ENCODE measurements around the gene STAP2. TPM values are rescaled to one million over a fixed set of nuclear protein-coding genes. Genes with fewer than 3 reads are reported as not detected.
"Not testable (repeated sequence)": the region's sequence is repeated elsewhere in the genome, so short reads cannot be mapped to it uniquely, and the experiment has no call there.

STAP2 gene
- total RNA-seq, 1 donor from 2014 or later, result 14.8 TPM

DNA sequence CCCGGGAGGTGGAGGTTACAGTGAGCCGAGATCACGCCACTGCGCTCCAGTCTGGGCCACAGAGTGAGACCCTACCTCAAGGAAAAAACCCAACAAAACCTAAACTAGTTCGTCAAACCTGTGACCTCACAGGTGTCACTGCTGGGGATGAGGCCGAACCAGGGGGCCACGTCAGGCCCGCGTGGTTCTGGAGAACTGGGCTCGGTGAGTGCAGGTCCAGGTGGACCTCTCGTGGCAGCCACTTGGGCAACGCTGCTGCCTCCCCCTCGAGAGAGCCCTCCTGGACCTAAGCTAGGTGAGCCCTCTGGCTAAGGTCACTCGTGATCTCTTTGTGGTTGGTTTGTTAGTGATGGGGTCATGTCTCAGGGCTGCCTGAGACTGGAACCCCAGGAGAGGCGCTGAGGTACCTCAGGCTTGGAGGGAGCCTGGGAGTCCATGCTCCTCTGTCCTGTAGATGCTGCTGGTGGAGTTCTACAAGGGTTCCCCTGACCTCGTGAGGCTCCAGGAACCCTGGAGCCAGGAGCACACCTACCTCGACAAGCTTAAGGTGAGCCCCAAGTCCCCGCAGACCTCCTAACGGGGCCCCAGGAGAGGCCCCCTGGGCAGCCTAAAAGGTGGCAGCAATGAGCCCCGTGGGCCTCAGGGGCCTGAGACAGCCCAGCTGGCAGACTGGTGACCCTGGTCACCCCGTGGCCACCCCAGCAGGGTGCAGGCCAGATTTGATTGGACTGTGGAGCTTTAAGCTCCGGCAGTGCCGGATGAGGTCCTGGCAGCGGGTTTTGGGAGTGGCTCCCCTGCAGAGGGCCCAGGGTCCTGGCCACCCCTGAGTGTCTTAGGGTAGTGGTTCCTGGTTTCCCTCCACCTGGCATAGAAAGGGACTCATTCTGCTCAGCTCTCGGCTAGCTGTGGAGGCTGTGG is 20.3 kb upstream of the STAP2 start:
- intact Hi-C loops (cut with micrococcal nuclease), result no loop called here

DNA sequence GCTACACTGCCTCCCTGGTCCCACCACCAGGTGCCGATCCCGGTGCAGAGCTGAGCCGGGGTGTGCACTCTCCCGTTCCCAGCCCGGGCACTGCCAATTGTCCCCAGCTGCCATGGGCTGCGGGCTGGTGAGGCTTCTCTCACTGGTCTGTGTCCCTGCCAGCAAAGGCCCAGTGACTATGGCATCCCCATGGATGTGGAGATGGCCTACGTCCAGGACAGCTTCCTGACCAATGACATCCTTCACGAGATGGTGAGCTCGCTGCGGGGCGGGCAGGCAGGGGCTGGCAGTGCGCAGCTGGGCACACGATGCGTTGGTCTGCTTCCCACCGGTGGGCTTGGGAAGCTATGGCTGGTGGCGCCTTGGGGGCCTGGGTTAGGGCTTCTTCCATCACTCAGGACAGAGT is 19.3 kb upstream of the STAP2 start:
- intact Hi-C loops (cut with micrococcal nuclease), result no loop called here

DNA sequence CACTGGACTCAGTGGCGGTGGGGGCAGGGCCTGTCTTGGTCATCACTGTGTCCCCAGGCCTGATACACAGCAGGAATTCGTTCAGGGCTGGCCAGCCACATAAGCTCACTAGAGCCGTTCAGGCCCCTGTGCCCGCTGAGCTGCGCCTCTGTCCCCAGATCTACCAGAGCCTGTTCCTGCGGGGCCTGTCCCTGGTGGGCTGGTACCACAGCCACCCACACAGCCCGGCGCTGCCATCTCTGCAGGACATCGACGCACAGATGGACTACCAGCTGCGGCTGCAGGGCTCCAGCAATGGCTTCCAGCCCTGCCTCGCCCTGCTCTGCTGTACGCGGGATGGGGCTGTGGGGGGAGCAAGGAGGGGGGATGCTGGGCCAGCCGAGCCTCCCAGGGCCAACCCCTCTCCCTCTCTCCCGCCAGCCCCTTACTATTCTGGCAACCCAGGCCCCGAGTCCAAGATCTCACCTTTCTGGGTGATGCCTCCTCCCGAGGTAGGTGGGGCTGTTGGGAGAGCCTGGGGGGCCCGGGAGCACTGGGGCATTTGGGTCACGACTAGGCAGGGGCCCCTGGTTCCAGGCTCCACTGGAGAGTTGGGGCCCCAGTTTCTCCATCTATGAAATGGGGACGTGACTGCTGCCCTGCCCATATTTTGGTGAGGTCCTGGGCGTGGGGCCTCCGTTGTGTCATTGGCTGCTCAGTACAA is 18.6 kb upstream of the STAP2 start:
- intact Hi-C loops (cut with micrococcal nuclease), result no loop called here

DNA sequence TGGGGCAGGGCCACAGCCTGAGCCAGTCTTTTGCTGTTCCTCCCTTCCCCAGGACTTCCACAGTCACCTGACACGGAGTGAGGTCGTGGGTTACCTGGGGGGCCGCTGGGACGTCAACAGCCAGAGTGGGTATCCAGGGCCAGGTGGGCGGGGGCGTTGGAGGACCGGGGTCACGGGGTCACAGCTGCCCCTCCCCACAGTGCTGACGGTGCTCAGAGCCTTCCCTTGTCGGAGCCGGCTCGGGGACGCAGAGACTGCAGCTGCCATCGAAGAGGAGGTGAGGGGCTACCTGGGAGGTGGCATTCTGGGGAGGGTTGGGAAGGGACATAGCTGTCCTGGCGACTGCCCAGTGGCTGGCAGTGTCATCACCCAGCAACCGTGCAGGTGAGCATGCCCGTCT is 16.3 kb upstream of the STAP2 start:
- intact Hi-C loops (cut with micrococcal nuclease), result no loop called here

DNA sequence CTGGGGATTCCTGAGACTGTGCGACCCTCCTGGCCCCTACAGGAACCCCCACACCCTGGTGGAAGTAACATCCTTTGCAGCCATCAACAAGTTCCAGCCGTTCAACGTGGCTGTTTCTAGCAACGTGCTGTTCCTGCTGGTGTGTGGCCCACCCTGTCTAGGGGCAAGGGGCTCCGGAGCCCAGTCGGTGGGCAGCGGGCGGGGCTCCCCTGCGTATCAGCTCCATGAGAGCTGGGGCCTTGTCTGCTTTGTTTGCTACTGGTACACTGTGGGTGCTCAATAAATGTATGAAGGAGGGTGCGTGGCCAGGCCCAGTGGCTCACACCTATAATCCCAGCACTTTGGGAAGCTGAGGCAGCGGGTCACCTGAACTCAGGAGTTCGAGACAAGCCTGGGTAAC is 15.7 kb upstream of the STAP2 start:
- intact Hi-C loops (cut with micrococcal nuclease), result no loop called here

- intact Hi-C loops (cut with micrococcal nuclease), result loop anchor here (1.0 kb wide), 1 partner anchor 85 kb away; no protein-coding TSS in a partner anchor
These were observed 14.1 kb upstream of the STAP2 start for GRCh38 chr19:4352701-4353121.

GRCh38 chr19:4350726-4351125 is 12.1 kb upstream of the STAP2 start:
- intact Hi-C loops (cut with micrococcal nuclease), result no loop called here

DNA sequence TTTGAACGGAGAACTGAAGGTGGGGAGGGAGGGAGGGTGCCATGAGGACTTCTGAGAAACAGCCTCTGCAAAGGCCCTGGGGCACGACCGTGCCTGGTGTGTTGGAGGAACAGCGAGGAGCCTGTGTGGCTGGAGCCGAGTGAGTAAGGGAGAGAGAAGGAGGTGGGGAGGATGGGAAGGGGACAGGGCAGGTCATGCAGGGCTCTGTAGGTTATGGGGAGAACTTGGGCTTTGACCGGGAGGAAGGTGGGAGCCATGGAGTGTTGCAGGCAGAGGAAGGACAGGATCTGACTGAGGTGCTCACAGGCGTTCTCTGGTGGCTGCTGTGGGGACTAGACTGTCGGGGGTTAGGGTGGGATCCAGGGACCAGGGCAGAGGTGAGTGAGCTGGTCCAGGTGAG is 11.5 kb upstream of the STAP2 start:
- intact Hi-C loops (cut with micrococcal nuclease), result no loop called here

GRCh38 chr19:4349225-4349624 is 10.6 kb upstream of the STAP2 start:
- intact Hi-C loops (cut with micrococcal nuclease), result not testable (repeated sequence)

- intact Hi-C loops (cut with micrococcal nuclease), result no loop called here
These were observed 8.9 kb upstream of the STAP2 start for GRCh38 chr19:4347521-4347920.

DNA sequence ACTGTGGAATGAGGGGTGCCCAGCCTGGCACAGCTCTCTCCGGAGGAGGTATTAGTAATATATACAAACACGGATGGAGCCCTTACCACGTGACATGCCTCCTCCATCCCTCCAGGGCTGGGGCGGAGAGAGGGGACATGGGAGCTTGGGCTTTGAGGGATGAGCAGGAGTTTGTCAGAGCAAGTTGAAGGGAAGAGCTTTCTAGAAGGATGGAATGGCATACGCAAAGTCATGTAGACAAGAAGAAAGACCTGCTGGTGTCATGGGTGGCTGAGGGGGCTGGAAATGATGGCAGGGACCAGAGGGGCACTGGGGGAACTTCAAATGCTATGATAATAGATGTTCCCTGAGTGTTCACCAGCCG is 7.4 kb upstream of the STAP2 start:
- intact Hi-C loops (cut with micrococcal nuclease), result no loop called here

- intact Hi-C loops (cut with micrococcal nuclease), result no loop called here
These were observed 6.9 kb upstream of the STAP2 start for GRCh38 chr19:4345342-4346019.

DNA sequence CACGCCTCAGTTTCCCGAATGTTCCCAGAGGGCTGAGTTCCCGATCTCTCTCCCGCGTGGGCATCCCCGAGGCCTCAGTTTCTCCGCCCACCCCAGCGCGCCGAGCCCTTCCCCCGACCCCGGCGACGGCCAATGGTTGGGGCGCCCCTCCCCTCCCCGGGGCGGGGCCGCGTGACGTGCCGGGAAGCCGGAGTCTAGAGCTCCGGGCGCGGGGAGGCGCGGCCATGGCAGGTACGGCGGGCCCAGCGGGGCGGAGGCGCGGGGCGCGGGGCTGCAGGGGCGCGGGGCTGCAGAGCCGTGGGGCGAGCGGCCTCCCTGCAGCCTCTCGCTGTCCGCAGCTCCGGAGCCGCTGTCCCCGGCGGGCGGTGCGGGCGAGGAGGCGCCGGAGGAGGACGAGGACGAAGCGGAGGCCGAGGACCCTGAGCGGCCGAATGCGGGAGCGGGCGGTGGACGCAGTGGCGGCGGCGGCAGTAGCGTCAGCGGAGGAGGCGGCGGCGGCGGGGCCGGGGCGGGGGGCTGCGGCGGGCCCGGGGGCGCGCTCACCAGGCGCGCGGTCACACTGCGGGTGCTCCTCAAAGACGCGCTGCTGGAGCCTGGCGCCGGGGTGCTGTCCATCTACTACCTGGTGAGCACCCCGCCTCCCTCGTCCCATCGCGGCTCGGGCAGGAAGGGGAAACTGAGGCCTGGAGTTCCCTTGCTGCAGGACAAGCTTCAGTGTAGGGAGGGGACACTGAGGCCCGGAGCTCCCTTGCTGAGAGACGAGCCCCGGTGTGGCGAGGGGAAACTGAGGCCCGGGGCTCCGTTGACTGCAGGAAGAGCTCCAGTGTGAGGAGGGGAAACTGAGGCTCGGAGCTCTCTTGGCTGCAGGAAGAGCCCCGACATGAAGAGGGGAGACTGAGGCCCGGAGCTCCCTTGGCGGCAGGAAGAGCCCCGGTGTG is 5.0 kb upstream of the STAP2 start, which contains the start of gene MPND:
Gene MPND, plus strand, starts transcription at position 193 of the 938 bp plus-strand sequence. Its CDS starts 32 bp downstream, at position 225.
- intact Hi-C loops (cut with micrococcal nuclease), result loop anchor here (1.0 to 5.0 kb wide), 11 partner anchors 26 to 1347 kb away; partner anchors contain the start of genes DPP9, EEF2, FSD1 and FZR1

GRCh38 chr19:4342615-4343369 is 4.2 kb upstream of the STAP2 start:
- intact Hi-C loops (cut with micrococcal nuclease), result loop anchor here (1.0 to 5.0 kb wide), 14 partner anchors 14 to 1348 kb away; partner anchors contain the start of genes CHAF1A, DPP9, EEF2 and FSD1

DNA sequence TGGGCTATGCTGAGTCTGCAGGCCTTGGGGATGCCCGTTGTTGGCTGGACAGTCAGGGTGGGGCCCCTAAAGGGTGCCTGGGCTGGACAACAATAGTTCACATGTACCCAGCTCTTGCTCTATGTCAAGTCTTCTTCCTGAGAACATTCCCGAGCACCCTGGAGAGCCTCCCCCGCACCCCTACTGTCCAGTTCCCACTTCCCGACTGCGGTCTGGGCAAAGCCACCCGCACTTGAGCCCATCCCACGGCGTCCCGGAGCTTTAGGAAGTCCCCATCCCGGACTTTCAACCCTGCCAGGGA is 3.6 kb upstream of the STAP2 start:
- intact Hi-C loops (cut with micrococcal nuclease), result loop anchor here (1.0 to 5.0 kb wide), 8 partner anchors 14 to 1349 kb away; partner anchors contain the start of genes CHAF1A, DPP9, EEF2 and HMG20B

GRCh38 chr19:4337906-4338440 is 654 bp downstream of the STAP2 start:
- intact Hi-C loops (cut with micrococcal nuclease), result loop anchor here (1.0 kb wide), 1 partner anchor 10 kb away; no protein-coding TSS in a partner anchor

DNA sequence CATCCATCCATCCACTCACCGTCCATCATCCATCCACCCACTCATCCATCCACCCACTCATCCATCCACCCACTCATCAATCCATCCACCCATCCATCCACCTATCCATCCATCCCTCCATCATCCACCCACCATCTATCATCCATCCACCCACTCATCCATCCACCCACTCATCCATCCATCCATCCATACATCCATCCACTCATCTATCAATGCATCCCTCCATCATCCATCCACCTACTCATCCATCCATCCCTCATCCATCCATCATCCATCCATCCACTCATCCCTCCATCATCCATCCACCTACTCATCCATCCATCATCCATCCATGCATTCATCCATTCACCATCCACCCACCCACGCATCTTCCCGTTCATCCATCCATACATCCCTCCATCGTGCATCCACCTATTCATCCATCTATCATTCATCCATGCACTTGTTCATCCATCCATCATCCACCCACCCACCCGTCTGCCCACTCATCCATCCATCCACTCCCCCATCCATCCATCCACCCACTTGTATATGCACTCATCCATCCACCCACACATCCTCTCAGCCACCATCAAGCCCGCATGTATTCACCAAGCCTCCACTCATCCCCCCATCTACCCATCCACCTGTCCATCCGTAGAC is 3.6 kb downstream of the STAP2 start:
- intact Hi-C loops (cut with micrococcal nuclease), result no loop called here

DNA sequence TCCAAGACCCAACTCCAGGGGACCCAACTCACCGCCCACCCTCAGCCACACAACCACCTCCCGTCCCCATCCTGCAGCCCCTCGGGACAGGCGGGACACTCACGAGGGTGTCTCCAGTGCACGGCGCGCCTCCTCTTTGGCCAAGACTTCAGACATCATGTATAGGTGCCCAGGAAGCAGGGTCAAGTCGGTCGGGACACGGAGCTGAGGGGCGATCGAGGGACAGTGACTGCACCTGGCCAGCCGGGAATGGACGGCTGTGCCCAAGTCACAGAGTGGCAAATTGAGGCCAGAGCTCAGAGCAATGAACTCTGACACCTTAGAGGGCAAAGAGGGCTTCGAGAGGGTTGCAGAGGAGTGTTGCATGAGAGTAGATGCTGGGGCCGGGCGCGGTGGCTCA is 8.8 kb downstream of the STAP2 start:
- intact Hi-C loops (cut with micrococcal nuclease), result loop anchor here (2.0 to 5.0 kb wide), 5 partner anchors 127 to 1357 kb away; partner anchors contain the start of genes MRPL54 and UBXN6
